ENCODE results near the gene TESMIN. TPM values are rescaled to one million over a fixed set of nuclear protein-coding genes. Genes with fewer than 3 reads are reported as not detected.

The TESMIN gene
- total RNA-seq, 4 donors from 2014 or later: 1.2 to 57.4 (median 1.6) TPM; not detected in 1

DNA sequence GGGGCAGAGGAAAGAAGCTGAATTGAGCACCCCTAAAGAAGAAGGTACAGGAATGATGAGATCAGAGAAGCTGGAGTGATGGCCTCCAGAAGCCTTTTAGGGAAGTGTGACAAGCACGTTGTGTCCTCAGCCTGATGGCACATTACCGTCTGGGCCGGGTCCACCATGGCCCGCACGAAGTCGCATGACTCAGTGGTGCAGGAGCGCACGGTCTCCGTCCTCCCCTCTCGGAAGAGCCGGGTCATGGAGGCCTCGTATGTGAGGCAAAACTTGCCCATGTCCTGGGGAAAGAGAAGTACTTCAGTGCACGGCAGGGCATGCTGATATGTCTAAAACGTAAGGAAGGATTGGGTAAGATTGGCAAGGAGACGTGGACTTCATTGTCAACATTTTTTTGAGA, 11.2 kb upstream of the TESMIN start:
- Histone ChIP-seq H3K9me3 (no peaks in the 10 kb centered on the region), H3K4me3 (no peak overlapping the region), H3K36me3 (no peaks in the 10 kb centered on the region), H3K27me3 (no peaks in the 10 kb centered on the region), H3K27ac (no peak overlapping the region), H3K4me1 (no peaks in the 10 kb centered on the region)
- intact Hi-C loops (cut with DNase I; ENCODE audit: low total_unique reads): no loop called here
- no peak for DNase-seq
- TF ChIP-seq POLR2A (IDR thresholded peaks at IDR 0.05) (no peak), CTCF (IDR thresholded peaks at IDR 0.05) (no peak)

GRCh38 chr11:68761801-68762200, 10.5 kb upstream of the TESMIN start:
- Histone ChIP-seq H3K9me3 (no peaks in the 10 kb centered on the region), H3K4me1 (no peaks in the 10 kb centered on the region), H3K4me3 (no peak overlapping the region), H3K36me3 (no peaks in the 10 kb centered on the region), H3K27me3 (no peaks in the 10 kb centered on the region), H3K27ac (no peak overlapping the region)
- DNase-seq: no peak
- intact Hi-C loops (cut with DNase I; ENCODE audit: low total_unique reads): no loop called here
- TF ChIP-seq POLR2A (IDR thresholded peaks at IDR 0.05): no peak
- TF ChIP-seq CTCF (IDR thresholded peaks at IDR 0.05): no peak

GRCh38 chr11:68759991-68760390, 8.7 kb upstream of the TESMIN start:
- H3K36me3 ChIP-seq: no peaks in the 10 kb centered on the region
- intact Hi-C loops (cut with DNase I; ENCODE audit: low total_unique reads): no loop called here

GRCh38 chr11:68757711-68758110, 6.4 kb upstream of the TESMIN start:
- no peak for DNase-seq
- Histone ChIP-seq H3K4me3 (no peak overlapping the region), H3K36me3 (no peaks in the 10 kb centered on the region), H3K27ac (no peak overlapping the region), H3K27me3 (no peaks in the 10 kb centered on the region), H3K9me3 (no peaks in the 10 kb centered on the region), H3K4me1 (no peaks in the 10 kb centered on the region)
- intact Hi-C loops (cut with DNase I; ENCODE audit: low total_unique reads): no loop called here
- no peak for TF ChIP-seq POLR2A (IDR thresholded peaks at IDR 0.05)
- TF ChIP-seq CTCF (IDR thresholded peaks at IDR 0.05): no peak

More at GRCh38 chr11:68759991-68760390, 8.7 kb upstream of the TESMIN start:
- TF ChIP-seq CTCF (IDR thresholded peaks at IDR 0.05) (no peak), POLR2A (IDR thresholded peaks at IDR 0.05) (no peak)
- no peak for DNase-seq
- Histone ChIP-seq H3K27me3 (no peaks in the 10 kb centered on the region), H3K9me3 (no peaks in the 10 kb centered on the region), H3K4me3 (no peak overlapping the region), H3K27ac (no peak overlapping the region), H3K4me1 (no peaks in the 10 kb centered on the region)

DNA sequence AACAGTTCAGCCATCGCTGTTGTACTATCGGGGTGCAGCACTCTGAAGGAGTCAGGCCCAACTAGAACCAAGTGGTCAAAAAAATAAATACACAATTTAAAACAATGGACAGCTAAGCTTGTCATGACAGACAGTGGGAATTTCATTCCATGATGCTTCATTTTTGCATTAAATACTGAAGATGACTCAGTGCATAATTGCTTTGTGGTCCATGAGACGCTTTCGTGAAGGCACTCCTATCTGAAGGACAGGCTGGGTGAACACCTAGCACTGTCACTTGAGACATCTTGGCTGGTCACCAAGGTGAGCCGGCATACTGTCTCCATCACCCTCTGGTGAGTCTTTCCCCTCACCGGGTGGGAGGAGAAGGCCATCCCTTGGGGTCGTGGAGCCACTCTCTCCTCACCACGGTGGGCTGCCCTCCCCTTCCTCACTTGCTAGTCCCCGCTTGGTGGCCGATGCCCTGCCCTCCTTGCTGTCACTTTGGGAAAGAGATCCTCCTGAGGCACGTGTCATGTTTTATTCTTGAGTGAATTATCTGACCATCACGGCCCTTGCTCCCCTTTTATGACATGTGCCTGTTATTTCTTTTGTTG, 4.9 kb upstream of the TESMIN start:
- Histone ChIP-seq H3K4me1 (no peaks in the 10 kb centered on the region), H3K4me3 (no peak overlapping the region), H3K36me3 (no peaks in the 10 kb centered on the region), H3K27ac (no peak overlapping the region), H3K27me3 (no peaks in the 10 kb centered on the region), H3K9me3 (no peaks in the 10 kb centered on the region)
- intact Hi-C loops (cut with DNase I; ENCODE audit: low total_unique reads): no loop called here
- no peak for DNase-seq
- TF ChIP-seq CTCF (IDR thresholded peaks at IDR 0.05) (no peak), POLR2A (IDR thresholded peaks at IDR 0.05) (no peak)
